Stimulated activated CD4-positive, alpha-beta T cell treated with anti-CD3 and anti-CD28 coated beads, Interleukin-1b, Interleukin-23, amount 100 ng/mL, for 4 hours (primary cell): ENCODE measurements around the gene ARF6.
A peak's percentile ranks its signal among the peaks of the same experiment; 100 is the strongest.
"Not testable (repeated sequence)": the region's sequence is repeated elsewhere in the genome, so short reads cannot be mapped to it uniquely, and the experiment has no call there.

ENCODE experiments used
- DNase-seq, 2 donors: peaks; one replicate each; pipeline ENCODE4 v3.0.0-alpha.2; 2020; ENCODE audit warnings: low read depth in 2 of 2

ARF6 gene

DNA sequence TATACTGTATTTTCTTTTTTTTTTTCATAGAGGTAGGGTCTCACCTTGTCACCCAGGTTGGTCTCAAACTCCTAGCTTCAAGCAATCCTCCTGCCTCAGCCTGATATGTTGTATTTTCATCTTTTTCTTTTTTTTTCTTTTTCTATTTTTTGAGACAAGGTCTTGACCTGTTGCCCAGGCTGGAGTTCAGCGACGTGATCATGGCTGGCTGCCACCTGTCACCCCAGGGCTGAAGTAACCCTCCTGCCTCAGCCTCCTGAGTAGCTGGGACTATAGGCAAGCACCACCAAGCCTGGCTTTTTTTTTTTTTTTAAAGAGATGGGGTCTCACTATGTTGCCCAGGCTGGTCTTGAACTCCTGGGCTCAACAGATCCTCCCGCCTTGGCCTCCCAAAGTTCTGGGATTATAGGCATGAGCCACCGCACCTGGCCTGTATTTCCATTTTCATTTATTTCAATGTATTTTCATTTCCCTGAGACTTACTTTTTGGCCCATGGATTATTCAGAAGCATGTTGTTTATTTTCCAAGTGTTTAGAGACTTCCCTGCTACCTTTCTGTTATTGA is 16.2 kb upstream of the ARF6 start:
- no peak for DNase-seq

DNA sequence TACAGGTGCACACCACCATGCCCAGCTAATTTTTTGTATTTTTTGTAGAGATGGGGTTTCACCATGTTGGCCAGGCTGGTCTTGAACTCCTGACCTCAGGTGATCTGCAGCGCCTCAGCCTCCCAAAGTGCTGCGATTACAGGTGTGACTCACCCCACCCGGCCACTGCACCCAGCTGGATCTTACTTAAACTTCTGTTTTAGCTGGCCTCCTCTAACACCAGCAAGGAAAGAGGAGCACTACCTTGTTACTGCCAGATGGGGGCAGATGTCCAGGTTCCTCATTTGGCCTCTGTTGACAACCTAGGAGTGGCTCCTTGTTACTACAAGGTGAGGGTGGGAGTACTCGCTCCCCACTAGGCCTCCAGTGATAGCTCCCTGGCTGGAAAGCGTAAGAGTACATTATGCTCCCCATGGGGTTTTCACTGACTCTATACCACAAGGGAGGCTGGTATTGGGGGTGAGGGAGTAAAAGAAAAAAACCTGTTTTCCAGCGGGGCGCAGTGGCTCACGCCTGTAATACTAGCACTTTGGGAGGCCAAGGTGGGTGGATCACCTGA is 13.2 kb upstream of the ARF6 start:
- peak in 1 of 2 donors; percentile 28 for DNase-seq

DNA sequence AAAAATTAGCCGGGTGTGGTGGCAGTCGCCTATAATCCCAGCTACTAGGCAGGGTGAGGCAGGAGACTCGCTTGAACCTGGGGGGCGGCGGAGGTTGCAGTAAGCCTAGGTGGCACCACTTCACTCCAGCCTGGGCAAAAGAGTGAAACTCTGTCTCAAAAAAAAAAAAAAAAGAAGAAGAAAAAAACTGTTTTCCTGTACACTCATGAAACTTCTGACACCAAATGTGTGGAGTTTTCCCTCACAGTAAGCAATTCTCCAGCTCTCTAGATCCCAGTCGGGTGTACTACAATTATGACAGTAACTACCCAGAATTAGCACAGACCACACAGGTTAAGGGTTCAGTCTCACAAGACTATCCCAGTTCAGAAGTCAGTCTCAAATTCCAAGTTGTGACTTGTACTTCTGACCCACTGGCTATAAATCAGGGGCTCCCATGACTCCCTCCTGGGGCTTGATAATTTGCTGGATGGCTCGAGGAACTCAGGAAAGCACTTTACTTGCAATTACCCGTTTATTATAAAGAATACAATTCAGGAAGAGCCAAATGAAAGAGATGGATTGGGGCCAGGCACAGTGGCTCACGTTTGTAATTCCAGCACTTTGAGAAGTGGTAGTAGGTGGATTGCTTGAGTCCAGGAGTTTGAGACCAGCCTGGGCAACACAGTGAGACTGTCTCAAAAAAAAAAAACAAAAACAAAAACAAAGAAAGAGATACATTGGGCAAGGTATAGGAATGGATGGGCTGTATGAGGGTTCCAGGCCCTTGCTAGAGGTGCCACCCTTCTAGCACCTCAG is 12.4 kb upstream of the ARF6 start:
- no peak for DNase-seq

DNA sequence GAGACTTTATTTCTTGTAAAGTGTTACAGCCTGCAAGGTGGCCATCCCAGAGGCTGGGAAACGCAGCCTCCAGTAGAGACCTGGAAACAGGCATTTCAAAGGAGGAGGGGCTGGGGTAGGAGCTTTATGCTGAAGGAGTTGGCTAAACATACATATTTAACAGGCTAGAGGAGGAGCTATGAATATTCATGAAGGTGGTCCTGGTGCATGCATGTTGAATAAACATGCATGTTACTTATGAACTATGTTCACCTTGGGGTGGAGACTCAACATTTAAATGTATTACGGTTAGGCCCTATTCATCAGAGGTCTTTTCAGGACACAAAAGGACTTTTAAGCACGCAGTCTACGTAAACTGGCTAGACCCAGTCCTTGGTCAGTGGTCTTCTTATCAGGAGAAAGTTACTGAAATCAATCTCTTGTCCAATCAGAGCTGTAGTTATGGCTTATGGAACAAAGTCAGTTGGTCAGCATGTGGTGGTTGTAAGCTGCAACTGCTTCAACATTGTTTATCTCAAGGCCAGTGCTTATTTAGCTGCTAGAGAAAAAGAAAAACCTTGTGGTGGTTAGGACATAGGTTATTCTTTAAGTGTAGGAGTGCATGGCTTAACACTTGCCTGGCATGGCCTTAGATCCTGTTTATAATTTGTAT is 11.4 kb upstream of the ARF6 start:
- no peak for DNase-seq

DNA sequence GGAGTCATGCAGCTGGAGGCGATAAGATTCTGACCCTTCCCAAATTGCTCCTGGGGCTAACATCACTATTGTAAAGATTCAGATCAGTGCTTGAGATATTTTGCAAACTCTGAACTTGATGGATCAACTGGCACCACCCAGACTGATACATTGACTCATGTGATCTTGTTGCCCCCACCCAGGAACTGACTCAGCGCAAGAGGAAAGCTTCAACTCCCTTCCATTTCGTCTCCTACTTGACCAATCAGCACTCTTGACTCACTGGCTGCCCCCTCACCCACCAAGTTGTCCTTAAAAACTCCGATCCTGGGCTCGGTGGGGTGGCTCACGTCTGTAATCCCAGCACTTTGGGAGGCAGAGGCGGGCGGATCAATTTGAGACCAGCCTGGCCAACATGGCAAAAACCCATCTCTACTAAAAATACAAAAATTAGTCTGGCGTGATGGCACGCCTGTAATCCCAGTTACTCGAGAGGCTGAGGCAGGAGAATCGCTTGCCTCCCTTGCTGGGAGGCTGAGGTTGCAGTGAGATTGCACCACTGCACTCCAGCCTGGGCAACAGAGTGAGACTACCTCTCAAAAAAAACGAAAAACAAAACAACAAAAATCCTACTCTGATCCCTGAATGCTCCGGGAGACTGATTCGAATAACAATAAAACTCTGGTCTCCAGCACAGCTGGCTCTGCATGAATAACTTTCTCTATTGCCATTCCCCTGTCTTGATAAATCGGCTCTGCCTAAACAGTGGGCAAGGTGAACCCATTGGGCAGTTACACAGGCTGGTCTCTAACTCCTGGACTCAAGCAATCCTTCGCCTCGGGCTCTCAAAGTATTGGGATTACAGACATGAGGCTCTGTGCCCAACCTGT is 9.8 kb upstream of the ARF6 start:
- DNase-seq: no peak

DNA sequence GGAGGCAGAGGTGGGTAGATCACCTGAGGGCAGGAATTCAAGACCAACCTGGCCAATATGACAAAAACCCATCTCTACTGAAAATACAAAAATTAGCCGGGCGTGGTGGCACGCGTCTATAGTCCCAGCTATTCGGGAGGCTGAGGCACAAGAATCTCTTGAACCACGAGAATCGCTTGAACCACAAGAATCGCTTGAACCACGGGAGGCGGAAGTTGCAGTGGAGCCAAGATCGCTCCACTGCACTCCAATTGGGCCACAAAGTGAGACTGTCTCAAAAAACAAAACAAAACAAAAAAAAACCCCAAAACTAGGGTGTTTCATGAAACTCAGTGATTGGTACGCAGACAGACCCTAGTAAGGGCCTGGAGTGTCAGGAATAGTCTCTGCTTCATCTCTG is 6.4 kb upstream of the ARF6 start:
- no peak for DNase-seq

DNA sequence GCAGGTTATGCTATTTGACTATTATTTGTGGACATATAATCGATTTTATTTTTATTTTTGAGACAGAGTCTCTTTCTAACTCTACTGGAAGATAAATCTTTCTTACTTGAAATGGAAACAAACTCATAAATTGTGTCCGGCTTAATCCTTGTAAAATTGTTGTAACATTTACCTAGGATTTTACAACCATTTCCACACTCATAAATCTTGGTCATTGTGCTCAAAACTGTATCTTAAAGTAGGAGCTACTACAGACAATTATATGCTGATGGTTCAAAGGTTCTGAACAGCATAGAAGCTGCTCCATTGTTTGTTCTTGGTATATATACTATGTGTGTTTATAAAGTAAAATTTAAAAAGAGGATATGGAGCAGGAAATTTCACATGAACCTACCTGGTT is 4.6 kb upstream of the ARF6 start:
- no peak for DNase-seq

DNA sequence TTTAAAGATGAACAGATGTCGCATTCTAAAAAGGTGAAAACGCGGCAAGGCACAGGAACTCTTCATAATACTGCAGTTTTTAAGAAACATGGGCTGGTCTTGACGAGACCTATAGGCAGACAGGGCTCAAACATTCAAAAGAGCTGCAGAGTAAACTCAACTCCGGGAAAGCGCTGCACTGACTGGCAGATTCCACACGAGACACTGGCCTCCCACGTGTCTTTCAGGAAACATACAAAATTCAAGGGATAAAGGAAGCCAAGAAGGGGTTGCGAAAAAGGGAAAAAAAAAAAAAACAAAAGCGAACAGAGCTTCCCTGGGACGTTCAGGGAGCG is 614 bp upstream of the ARF6 start:
- peak in 1 of 2 donors; percentile 30 for DNase-seq

DNA sequence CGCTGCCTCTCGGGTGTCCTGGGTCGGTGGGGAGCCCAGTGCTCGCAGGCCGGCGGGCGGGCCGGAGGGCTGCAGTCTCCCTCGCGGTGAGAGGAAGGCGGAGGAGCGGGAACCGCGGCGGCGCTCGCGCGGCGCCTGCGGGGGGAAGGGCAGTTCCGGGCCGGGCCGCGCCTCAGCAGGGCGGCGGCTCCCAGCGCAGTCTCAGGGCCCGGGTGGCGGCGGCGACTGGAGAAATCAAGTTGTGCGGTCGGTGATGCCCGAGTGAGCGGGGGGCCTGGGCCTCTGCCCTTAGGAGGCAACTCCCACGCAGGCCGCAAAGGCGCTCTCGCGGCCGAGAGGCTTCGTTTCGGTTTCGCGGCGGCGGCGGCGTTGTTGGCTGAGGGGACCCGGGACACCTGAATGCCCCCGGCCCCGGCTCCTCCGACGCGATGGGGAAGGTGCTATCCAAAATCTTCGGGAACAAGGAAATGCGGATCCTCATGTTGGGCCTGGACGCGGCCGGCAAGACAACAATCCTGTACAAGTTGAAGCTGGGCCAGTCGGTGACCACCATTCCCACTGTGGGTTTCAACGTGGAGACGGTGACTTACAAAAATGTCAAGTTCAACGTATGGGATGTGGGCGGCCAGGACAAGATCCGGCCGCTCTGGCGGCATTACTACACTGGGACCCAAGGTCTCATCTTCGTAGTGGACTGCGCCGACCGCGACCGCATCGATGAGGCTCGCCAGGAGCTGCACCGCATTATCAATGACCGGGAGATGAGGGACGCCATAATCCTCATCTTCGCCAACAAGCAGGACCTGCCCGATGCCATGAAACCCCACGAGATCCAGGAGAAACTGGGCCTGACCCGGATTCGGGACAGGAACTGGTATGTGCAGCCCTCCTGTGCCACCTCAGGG is 679 bp downstream of the ARF6 start:
- DNase-seq: peak; percentile 49 to 70

DNA sequence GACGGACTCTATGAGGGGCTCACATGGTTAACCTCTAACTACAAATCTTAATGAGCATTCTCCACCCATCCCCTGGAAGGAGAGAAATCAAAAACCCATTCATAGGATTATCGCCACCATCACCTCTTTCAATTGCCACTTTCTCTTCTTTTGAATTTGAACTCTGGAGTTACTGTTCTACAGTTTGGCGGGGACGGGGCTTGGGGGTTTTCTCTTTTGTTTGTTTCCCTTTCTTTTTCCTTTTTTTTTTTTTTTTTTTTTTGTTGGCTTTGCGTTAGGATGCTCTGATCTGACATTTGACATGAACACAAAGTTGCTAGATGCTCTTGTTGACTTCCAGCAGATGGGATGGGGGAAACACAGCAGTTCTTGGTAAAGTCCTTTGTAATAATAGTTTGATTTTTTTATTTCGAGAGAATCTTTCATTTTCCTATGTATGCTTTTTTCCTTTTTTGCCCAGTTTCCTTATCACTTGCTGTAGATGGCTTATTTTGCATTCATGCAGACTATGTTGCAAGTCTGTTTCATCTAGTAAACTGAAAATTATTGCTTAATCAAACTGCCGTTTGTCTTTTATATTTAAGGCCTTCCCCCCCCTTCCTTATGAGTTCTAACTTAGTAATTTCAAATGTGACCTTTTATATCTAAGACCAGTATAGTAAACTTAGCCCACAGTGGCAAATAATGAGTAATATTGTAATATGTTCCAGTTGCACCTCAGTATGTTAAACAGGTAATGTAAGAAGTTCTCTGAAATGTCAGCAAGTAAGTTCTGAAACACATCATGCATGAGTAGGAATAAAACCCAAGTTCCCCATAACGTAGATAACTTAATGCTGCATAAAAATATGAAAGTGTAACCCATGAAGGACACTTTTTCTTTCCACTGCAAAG is 1.6 kb downstream of the ARF6 start:
- DNase-seq: not testable (repeated sequence)

DNA sequence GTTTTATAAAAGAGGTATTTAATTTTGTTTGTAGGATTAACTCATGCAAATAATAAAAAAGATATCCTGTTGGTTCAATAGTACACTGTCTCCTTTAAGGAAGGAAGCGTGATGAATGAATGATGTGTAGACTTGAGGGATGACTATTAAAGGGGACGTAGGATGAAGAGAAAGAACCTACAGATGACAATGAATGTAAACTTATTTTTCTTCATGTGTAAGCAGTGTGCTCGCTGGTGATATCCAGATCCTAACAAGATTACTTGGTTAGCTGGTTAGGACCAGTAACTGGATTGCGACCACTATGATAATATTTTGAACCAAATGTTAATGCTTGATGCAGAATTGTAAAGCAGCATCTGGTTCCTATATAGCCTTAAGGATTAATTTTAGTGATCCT is 2.6 kb downstream of the ARF6 start:
- DNase-seq: no peak

DNA sequence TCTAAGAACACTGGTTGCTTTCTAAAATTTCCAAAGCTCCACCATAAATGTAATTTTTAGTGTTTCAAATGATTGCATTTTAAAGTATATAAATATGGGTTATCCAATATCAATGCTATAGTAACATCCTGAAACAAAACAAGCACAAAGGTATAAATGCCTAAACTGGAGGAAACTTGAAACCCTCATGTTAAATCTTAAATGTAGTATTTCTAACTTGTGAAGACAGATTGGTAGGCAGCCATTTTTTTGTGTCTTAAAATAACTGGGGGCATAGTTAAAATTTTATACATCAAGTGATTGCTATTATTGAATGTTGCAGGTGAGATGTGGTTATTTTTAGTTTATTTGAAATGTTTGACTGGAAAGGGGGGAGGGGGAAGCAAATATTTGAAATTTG is 3.4 kb downstream of the ARF6 start:
- not testable (repeated sequence) for DNase-seq

DNA sequence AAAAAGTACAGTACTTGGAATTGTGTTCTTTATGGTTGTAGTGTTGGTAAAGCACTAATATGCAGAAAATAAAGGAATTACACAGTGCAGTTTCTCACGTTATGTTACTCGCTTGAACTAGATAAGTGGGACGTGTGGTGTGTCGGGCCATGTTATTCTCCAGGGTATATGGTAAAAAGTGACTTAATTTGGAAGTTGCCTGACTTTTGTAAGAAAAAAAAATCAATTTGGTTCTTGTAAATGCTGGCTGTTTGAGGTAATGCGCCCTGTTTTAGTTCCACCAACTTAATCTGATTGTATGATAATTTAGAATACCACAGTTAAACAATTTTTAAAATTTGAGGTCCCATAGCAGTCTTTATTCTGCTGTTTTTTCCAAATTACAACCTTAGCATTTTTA is 4.1 kb downstream of the ARF6 start:
- DNase-seq: no peak

DNA sequence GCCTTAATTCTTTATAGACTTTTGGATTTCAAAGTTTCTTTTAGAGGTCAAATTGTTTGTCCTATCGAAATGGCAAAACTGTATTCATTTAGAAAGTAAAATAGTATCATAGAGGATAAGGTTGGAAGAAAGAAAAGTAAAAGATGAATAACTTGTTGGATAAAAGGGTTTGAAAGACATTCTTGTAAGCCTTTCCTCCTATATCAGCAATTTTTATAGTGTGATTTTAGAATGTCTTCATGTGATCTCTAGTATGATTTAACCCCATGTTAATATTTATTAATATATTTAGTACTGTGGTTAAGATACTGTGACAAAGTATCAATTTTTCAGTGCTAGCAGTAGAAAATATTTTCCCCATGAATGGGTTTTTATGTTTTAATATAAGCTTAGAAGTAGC is 4.5 kb downstream of the ARF6 start:
- no peak for DNase-seq

DNA sequence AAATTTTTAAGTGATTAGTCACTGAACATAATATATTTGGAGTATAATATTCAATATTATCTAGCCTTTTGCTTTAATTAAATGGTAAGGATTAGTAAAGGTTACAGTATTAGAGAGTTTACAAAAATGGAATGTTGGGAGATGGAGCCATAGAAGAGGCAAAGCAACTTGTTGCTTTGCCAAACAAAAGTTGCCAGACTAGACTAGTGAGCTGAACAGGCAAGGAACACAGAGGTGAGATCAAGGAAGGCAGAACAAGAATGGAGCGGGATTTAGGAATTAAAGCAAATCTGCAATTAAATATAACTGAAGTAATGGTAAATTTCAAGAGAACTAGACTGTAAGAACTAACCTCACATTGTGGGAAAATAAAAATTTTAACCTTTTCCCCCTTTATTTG is 5.1 kb downstream of the ARF6 start:
- DNase-seq: no peak

DNA sequence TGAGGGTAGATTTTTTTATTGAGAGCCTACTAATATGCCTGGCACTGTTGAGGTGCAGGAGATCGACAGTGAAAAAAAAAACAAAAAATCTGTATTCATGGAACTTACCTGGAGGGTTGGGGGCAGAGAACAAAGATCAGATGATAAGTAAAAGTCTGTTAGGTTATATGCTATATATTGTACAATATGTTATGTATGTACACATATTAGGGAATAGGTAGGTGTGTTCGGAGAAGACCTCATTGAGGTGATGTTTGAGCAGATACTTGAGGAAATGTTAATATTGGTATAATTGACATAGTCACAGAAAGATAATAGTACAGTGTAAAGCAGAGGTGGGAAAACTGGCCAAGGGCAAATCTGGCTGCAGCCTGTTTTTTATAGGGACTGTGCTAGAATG is 5.6 kb downstream of the ARF6 start:
- DNase-seq: no peak

DNA sequence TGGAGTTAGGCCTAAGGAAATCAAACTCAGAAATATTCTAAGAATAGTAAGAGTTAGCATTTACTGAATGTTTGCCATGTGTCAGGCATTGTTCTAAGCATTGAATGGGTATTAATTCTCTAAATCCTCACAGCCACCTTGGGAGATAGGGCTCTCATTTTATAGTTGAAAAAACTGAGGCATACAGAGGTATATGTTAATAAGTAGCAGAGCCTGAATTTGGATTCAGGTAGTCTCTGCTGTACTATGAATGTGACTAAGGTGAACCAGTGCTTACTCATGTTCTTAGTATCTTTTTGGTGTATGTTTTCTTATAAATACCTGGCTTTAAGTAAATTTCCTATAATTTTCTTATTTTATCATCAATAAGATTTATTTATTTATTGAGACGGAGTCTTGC is 8.1 kb downstream of the ARF6 start:
- no peak for DNase-seq

DNA sequence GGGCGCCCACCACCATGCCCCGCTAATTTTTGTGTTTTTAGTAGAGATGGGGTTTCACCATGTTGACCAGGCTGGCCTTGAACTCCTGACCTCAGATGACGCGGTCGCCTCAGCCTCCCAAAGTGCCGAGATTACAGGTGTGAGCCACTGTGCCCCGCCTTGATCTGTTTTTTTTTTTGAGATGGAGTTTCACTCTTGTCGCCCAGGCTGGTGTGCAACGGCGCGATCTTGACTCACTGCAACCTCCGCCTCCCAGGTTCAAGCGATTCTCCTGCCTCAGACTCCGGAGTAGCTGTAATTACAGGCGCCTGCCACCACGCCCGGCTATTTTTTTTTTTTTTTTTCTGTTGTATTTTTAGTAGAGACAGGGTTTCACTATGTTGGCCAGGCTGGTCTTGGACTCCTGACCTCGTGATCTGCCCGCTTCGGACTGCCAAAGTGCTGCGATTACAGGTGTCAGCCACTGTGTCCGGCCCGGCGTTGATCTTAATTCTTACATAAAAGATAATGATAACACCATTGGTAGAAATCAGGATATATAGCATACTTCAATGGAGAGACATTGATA is 9.9 kb downstream of the ARF6 start:
- not testable (repeated sequence) for DNase-seq

DNA sequence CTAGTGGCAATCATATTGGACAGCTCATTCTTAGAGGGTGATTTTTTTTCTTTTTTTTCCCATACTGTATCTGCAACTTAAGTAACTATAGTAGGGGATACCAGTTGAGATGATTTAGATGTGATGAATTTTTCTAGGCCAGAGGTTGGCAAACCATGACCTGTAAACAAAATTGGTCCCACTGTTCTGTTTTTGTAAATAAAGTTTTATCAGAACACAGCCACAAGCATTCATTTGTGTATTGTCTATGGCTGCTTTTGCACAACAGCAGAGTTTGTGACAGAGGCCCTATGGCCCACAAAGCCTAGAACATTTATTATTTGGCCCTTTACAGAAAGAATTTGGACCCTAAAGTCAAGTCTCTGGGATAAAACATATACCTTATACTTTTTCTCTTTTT is 11.4 kb downstream of the ARF6 start:
- no peak for DNase-seq

DNA sequence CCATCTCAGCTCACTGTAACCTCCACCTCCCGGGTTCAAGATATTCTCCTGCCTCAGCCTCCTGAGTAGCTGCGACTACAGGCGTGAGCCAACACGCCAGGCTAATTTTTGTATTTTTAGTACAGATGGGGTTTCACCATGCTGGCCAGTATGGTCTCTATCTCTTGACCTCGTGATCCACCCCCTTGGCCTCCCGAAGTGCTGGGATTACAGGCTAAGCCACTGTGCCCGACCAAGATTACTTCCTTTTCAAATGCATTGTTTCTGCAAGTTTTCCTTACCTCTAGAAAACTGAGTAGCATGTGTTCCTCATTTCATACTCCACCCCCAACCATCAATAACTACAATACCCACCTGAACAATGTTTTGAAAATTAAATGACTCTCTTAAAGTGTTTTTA is 13.1 kb downstream of the ARF6 start:
- no peak for DNase-seq
